HCT116 (cell line): Measurements from ENCODE around the gene ACSS2. TPM values are rescaled to one million over a fixed set of nuclear protein-coding genes. Genes with fewer than 3 reads are reported as not detected.

Experiments
- ATAC-seq: fragments of 200-7000 bp; cut with Tn5 transposase; 2 replicates; pipeline ENCODE4 v1.9.1; 2020; ENCODE audit warnings: mild to moderate bottlenecking, moderate library complexity
- Bru-seq: library from RNA; stranded (reverse); fragments of 400-500 nt; gene quantifications from one replicate; lab custom pipeline; 2021; lab: Mats Ljungman, UMichigan
- BruChase-seq, 2 experiments: library from RNA; stranded (reverse); fragments of 400-500 nt; gene quantifications; one replicate each; lab custom pipeline; 2021; lab: Mats Ljungman, UMichigan
- BruUV-seq: library from RNA; stranded (reverse); fragments of 400-500 nt; replicated peaks from 2 replicates; lab custom pipeline; 2021; lab: Mats Ljungman, UMichigan
- CTCF ChIA-PET: fragments of 300-600 bp; sonication (Branson Sonifier 250); formaldehyde crosslinking; loops from one replicate; lab custom pipeline; 2021; ENCODE audit warnings: antibody characterized with exemption; lab: Charles Lee
- POLR2A ChIA-PET: fragments of 300-600, 350-600 bp; sonication (Branson Sonifier 250); formaldehyde crosslinking; loops from one replicate; lab custom pipeline; 2021; ENCODE audit warnings: antibody characterized with exemption; lab: Charles Lee
- RAD21 ChIA-PET, 2 experiments: fragments of 300-600 bp; sonication (Branson Sonifier 250); formaldehyde crosslinking; loops; one replicate each; lab custom pipeline; 2023; ENCODE audit warnings: low total read pairs in 2 of 2; ENCODE audit not compliant: uncharacterized antibody in 2 of 2, unreplicated experiment in 2 of 2, low non-redundant PET in 1 of 2; lab: Charles Lee
- DNase-seq: peaks from one replicate; pipeline ENCODE4 v3.0.0-alpha.2; 2010; ENCODE audit warnings: low read depth, low spot score
- H2AFZ ChIP-seq: fragments of 200-600 bp; shearing (Covaris generic), sonication (generic); 2 replicates; pipeline ENCODE4 v1.6.1; 2017; ENCODE audit warnings: low read depth, mixed run types, mixed read lengths, antibody characterized with exemption, low read length; ENCODE audit not compliant: poor library complexity, severe bottlenecking
- H3K27ac ChIP-seq: 2 replicates; pipeline ENCODE4 v1.5.1; 2012; ENCODE audit warnings: low read depth, low read length
- H3K27me3 ChIP-seq: fragments of 200-600 bp; sonication (generic); 2 replicates; pipeline ENCODE4 v1.6.1; 2016; ENCODE audit warnings: mixed run types, low read length, mixed read lengths; ENCODE audit not compliant: insufficient read depth
- H3K36me3 ChIP-seq, 2 experiments: fragments of 200-500 bp in 1 of 2; fragments of 200-600 bp in 1 of 2; sonication (Bioruptor generic) in 1 of 2; sonication (generic) in 1 of 2; 2 replicates each; pipeline versions ENCODE4 v1.5.1 to v1.6.1; 2014 to 2016; ENCODE audit warnings: low read length in 2 of 2, inconsistent platforms in 1 of 2, mixed read lengths in 1 of 2, mixed run types in 1 of 2; ENCODE audit not compliant: insufficient read depth in 2 of 2, control insufficient read depth in 1 of 2
- H3K4me1 ChIP-seq, 2 experiments: fragments of 200-600 bp in 1 of 2; sonication (generic) in 1 of 2; 2 replicates each; pipeline versions ENCODE4 v1.5.1 to v1.6.1; 2012 to 2017; ENCODE audit warnings: low read length in 2 of 2, inconsistent platforms in 1 of 2, mild to moderate bottlenecking in 1 of 2, mixed read lengths in 1 of 2, mixed run types in 1 of 2, moderate library complexity in 1 of 2; ENCODE audit not compliant: insufficient read depth in 2 of 2, control insufficient read depth in 1 of 2
- H3K4me2 ChIP-seq: fragments of 200-600 bp; sonication (generic); 2 replicates; pipeline ENCODE4 v1.6.1; 2017; ENCODE audit warnings: mixed run types, low read length, mixed read lengths
- H3K4me3 ChIP-seq, 2 experiments: fragments of 200-600 bp in 1 of 2; sonication (generic) in 1 of 2; replicated peaks in 1 of 2; 2 replicates each; pipeline ENCODE4 v1.5.1; 2011 to 2016; ENCODE audit warnings: low read length in 2 of 2, control low read depth in 1 of 2, low read depth in 1 of 2, mild to moderate bottlenecking in 1 of 2, mixed read lengths in 1 of 2, mixed run types in 1 of 2
- H3K79me2 ChIP-seq: fragments of 200-600 bp; sonication (generic); 2 replicates; pipeline ENCODE4 v1.6.1; 2017; ENCODE audit warnings: mild to moderate bottlenecking, mixed run types, low read length, moderate library complexity, mixed read lengths; ENCODE audit not compliant: insufficient read depth
- H3K9ac ChIP-seq: fragments of 200-600 bp; sonication (generic); 2 replicates; pipeline ENCODE4 v1.6.1; 2016; ENCODE audit warnings: low read length, mixed read lengths
- H3K9me2 ChIP-seq: fragments of 200-600 bp; sonication (generic), shearing (Covaris generic); 2 replicates; pipeline ENCODE4 v1.6.1; 2017; ENCODE audit warnings: mixed run types, mild to moderate bottlenecking, moderate library complexity; ENCODE audit not compliant: insufficient read depth
- H3K9me3 ChIP-seq, 2 experiments: fragments of 200-500 bp in 1 of 2; fragments of 200-600 bp in 1 of 2; sonication (Bioruptor generic) in 1 of 2; sonication (generic) in 1 of 2; 2 replicates each; pipeline ENCODE4 v1.6.1; 2014 to 2017; ENCODE audit warnings: low read length in 2 of 2, mixed read lengths in 2 of 2, inconsistent platforms in 1 of 2, low read depth in 1 of 2, mild to moderate bottlenecking in 1 of 2, mixed run types in 1 of 2, moderate library complexity in 1 of 2; ENCODE audit not compliant: control insufficient read depth in 1 of 2, insufficient read depth in 1 of 2
- H4K20me1 ChIP-seq: fragments of 200-600 bp; sonication (generic), shearing (Covaris generic); 2 replicates; pipeline ENCODE4 v1.6.1; 2017; ENCODE audit warnings: mixed run types, mild to moderate bottlenecking, moderate library complexity; ENCODE audit not compliant: insufficient read depth
- ATF3 ChIP-seq: IDR thresholded peaks from 2 replicates; pipeline ENCODE4 v1.6.1; 2012
- CTCF ChIP-seq, 3 experiments: fragments of 200-600 bp in 1 of 3; sonication (generic) in 1 of 3; IDR thresholded peaks in 2 of 3; conservative IDR thresholded peaks in 1 of 3; 2 replicates each; pipeline ENCODE4 v1.5.1; 2012 to 2017; ENCODE audit warnings: low read depth in 2 of 3, low read length in 2 of 3, antibody characterized with exemption in 1 of 3, borderline replicate concordance in 1 of 3, control low read depth in 1 of 3, mild to moderate bottlenecking in 1 of 3, mixed read lengths in 1 of 3, mixed run types in 1 of 3, moderate library complexity in 1 of 3; ENCODE audit not compliant: insufficient read depth in 1 of 3
- EGR1 ChIP-seq: IDR thresholded peaks from 2 replicates; pipeline ENCODE4 v1.6.1; 2012; ENCODE audit warnings: low read depth
- ELF1 ChIP-seq: IDR thresholded peaks from 2 replicates; pipeline ENCODE4 v1.6.1; 2012; ENCODE audit warnings: low read depth, borderline replicate concordance
- EZH2 ChIP-seq: fragments of 200-600 bp; sonication (generic); IDR thresholded peaks from 2 replicates; pipeline ENCODE4 v1.6.1; 2017; ENCODE audit warnings: antibody characterized with exemption, mixed run types
- EZH2phosphoT487 ChIP-seq: fragments of 200-600 bp; IDR thresholded peaks from 2 replicates; pipeline ENCODE4 v1.6.1; 2018; ENCODE audit warnings: antibody characterized with exemption, borderline replicate concordance
- MAX ChIP-seq: IDR thresholded peaks from 2 replicates; pipeline ENCODE4 v1.6.1; 2012
- POLR2A ChIP-seq: IDR thresholded peaks from 2 replicates; pipeline ENCODE4 v1.7.0; 2011; ENCODE audit warnings: borderline replicate concordance; ENCODE audit not compliant: insufficient read depth, insufficient read length; ENCODE audit errors: extremely low read depth
- POLR2AphosphoS5 ChIP-seq: IDR thresholded peaks from 2 replicates; pipeline ENCODE4 v1.6.1; 2011; ENCODE audit warnings: mild to moderate bottlenecking, low read depth, low read length, moderate library complexity
- SP1 ChIP-seq: IDR thresholded peaks from 2 replicates; pipeline ENCODE4 v1.6.1; 2012; ENCODE audit warnings: low read depth
- SRF ChIP-seq: IDR thresholded peaks from 2 replicates; pipeline ENCODE4 v1.6.1; 2012; ENCODE audit warnings: low read depth
- TCF7L2 ChIP-seq: IDR thresholded peaks from 2 replicates; pipeline ENCODE4 v1.7.0; 2011; ENCODE audit warnings: borderline replicate concordance, inconsistent platforms; ENCODE audit not compliant: insufficient read depth, insufficient read length; ENCODE audit errors: extremely low read depth
- YY1 ChIP-seq: IDR thresholded peaks from 2 replicates; pipeline ENCODE4 v1.6.1; 2011; ENCODE audit warnings: low read length, low read depth, moderate library complexity, mild to moderate bottlenecking; ENCODE audit not compliant: insufficient replicate concordance; ENCODE audit errors: extremely low read depth
- ZBTB33 ChIP-seq: IDR thresholded peaks from 2 replicates; pipeline ENCODE4 v1.6.1; 2011; ENCODE audit warnings: mild to moderate bottlenecking, low read length, moderate library complexity; ENCODE audit not compliant: insufficient replicate concordance; ENCODE audit errors: extremely low read depth
- ZFX ChIP-seq: fragments of 450-650 bp; IDR thresholded peaks from 2 replicates; pipeline ENCODE4 v1.6.1; 2017
- ZNF274 ChIP-seq: fragments of 200-500 bp; sonication (Bioruptor generic); IDR thresholded peaks from 2 replicates; pipeline ENCODE4 v1.6.1; 2014; ENCODE audit warnings: mild to moderate bottlenecking, low read depth, low read length, inconsistent platforms
- intact Hi-C: fragments of 100-400 bp; cut with micrococcal nuclease; formaldehyde crosslinking; loops from 2 replicates; pipeline ENCODE4 v1.10.0; 2022
- long read RNA-seq: library from polyadenylated mRNA; unstranded; transcript quantifications from one replicate; pipeline ENCODE4 v2.0.0, GENCODE V29; 2021; ENCODE audit not compliant: unreplicated experiment
- polyA plus RNA-seq: library from polyadenylated mRNA; unstranded; fragments of >200 nt; gene quantifications from 2 replicates; pipeline ENCODE4 v1.2.1, GENCODE V29; 2012; ENCODE audit warnings: missing spikeins
- total RNA-seq: library from RNA; stranded (reverse); gene quantifications from one replicate; pipeline ENCODE4 v1.2.1, GENCODE V29; 2021; ENCODE audit not compliant: unreplicated experiment

The ACSS2 gene
- total RNA-seq: 71.7 TPM
- polyA plus RNA-seq: 68.9 and 78.2 TPM in 2 replicates
- percentile 75 among the genes with signal in this experiment for Bru-seq, nascent RNA
- percentile 85 among the genes with signal in this experiment for BruChase-seq, experiment 1, labeled RNA remaining after a 6-hour chase
- BruChase-seq, experiment 2, labeled RNA remaining after a 2-hour chase: percentile 83 among the genes with signal in this experiment
- long read RNA-seq, transcript ACSS2-202 (18 exons, 3,065 nt): major isoform, 20 of 58 reads
- long read RNA-seq, partial matches to known transcripts: 12 of 58 reads
- long read RNA-seq, other reads (novel, unspliced or antisense): 24 of 58 reads

GRCh38 chr20:34876406-34877282 is at the start of gene ACSS2:
ACSS2 (plus strand) TSS chr20:34876612; CDS start chr20:34876646, 34 bp downstream.
- Histone ChIP-seq H3K27me3 (no peaks in the 10 kb centered on the region), H3K27ac (peak within 1 kb of the TSS; percentile 57), H3K4me2 (peak within 1 kb of the TSS; percentile 85), H3K79me2 (no peaks in the 10 kb centered on the region; the same call in 1 of the 2 replicates), H3K4me3 (peak within 1 kb of the TSS; percentile 76 to 80), H3K36me3 (no peaks in the 10 kb centered on the region), H3K9me3 (no peaks in the 10 kb centered on the region), H4K20me1 (no peaks in the 10 kb centered on the region), H3K9ac (peak within 1 kb of the TSS; percentile 77), H3K4me1 (peaks cover 23 to 50% of the 10 kb centered on the region in 2 experiments), H2AFZ (peak within 1 kb of the TSS; percentile 63), H3K9me2 (no peaks in the 10 kb centered on the region)
- intact Hi-C loops: loop anchor here (1.0 to 10.0 kb wide), 2 partner anchors 79 to 388 kb away; partner anchors contain the start of genes GSS and MYH7B
- RAD21 ChIA-PET: interaction anchor here in 1 of 2 experiments (0.6 to 0.8 kb wide), 3 partner anchors 9 to 213 kb away, joined by 3 to 4 read pairs (median 3); partner anchors contain the start of genes GSS and MYH7B
- ATAC-seq (peak; percentile 27), DNase-seq (no peak)
- no TSS peak for BruUV-seq
- POLR2A ChIA-PET: interaction anchor here (0.6 to 2.3 kb wide), 8 partner anchors 8 to 270 kb away, joined by 3 to 7 read pairs (median 4); partner anchors contain the start of genes EDEM2 and MYH7B
- CTCF ChIA-PET: interaction anchor here (0.7 to 3.2 kb wide), 6 partner anchors 26 to 220 kb away, joined by 4 to 26 read pairs (median 4); partner anchors contain the start of genes GSS, MYH7B and TRPC4AP
- no peak for TF ChIP-seq EZH2
- no peak for TF ChIP-seq TCF7L2
- peak; percentile 85 for TF ChIP-seq ZFX
- TF ChIP-seq ATF3: no peak
- no peak for TF ChIP-seq ZNF274
- no peak for TF ChIP-seq SRF
- no peak for TF ChIP-seq EZH2phosphoT487
- no peak for TF ChIP-seq SP1
- TF ChIP-seq ZBTB33: no peak
- peak; percentile 31 for TF ChIP-seq POLR2A
- peak; percentile 84 for TF ChIP-seq POLR2AphosphoS5
- peak; percentile 6 for TF ChIP-seq YY1
- TF ChIP-seq MAX: no peak
- no peak for TF ChIP-seq ELF1
- TF ChIP-seq EGR1: no peak
- TF ChIP-seq CTCF (IDR thresholded peaks at IDR 0.05 in 2 of 3, conservative IDR thresholded peaks at IDR 0.05 in 1 of 3; ENCODE audit: borderline replicate concordance in 1 of 3, insufficient read depth in 1 of 3, low read depth in 2 of 3, low read length in 2 of 3): no peak
